Glutamatergic neuron (in vitro differentiated cells): ENCODE data around the gene PSME1. TPM values are rescaled to one million over a fixed set of nuclear protein-coding genes. Genes with fewer than 3 reads are reported as not detected.

Experiments
- DNase-seq: peaks from one replicate; pipeline ENCODE4 v3.0.0; 2022
- H3K27ac Mint-ChIP-seq: one replicate; pipeline ENCODE4 v1.8.0; 2020; ENCODE audit warnings: mild to moderate bottlenecking, mixed read lengths, inconsistent platforms; ENCODE audit not compliant: unreplicated experiment
- H3K27me3 Mint-ChIP-seq: one replicate; pipeline ENCODE4 v1.8.0; 2020; ENCODE audit warnings: mild to moderate bottlenecking, moderate library complexity, mixed read lengths, inconsistent platforms; ENCODE audit not compliant: unreplicated experiment
- H3K36me3 Mint-ChIP-seq: one replicate; pipeline ENCODE4 v1.8.0; 2020; ENCODE audit warnings: mild to moderate bottlenecking, mixed read lengths, inconsistent platforms; ENCODE audit not compliant: unreplicated experiment
- H3K4me1 Mint-ChIP-seq: one replicate; pipeline ENCODE4 v1.8.0; 2020; ENCODE audit warnings: mild to moderate bottlenecking, low read depth, mixed read lengths, inconsistent platforms; ENCODE audit not compliant: unreplicated experiment
- H3K4me3 Mint-ChIP-seq: one replicate; pipeline ENCODE4 v1.8.0; 2020; ENCODE audit warnings: mild to moderate bottlenecking, mixed read lengths, inconsistent platforms; ENCODE audit not compliant: unreplicated experiment
- H3K9me3 Mint-ChIP-seq: one replicate; pipeline ENCODE4 v1.8.0; 2020; ENCODE audit warnings: mild to moderate bottlenecking, moderate library complexity, mixed read lengths, inconsistent platforms; ENCODE audit not compliant: unreplicated experiment
- total RNA-seq: library from RNA; stranded (reverse); fragmentation: NEBNext Ultra II Directional; extraction: Animal tissue kit (Norgen Biotek cat#: 25700); gene quantifications from one replicate; pipeline ENCODE4 v1.2.1, GENCODE V29; 2021; ENCODE audit not compliant: unreplicated experiment
- TF ChIP-seq, protein P1 (sequence below): fragments of 200-600 bp; sonication (generic); IDR thresholded peaks from one replicate; pipeline ENCODE4 v1.5.0; 2021; ENCODE audit not compliant: partially characterized antibody, unreplicated experiment

PSME1 gene
- total RNA-seq, 1 donor from 2014 or later, result 35.7 TPM

GRCh38 chr14:24150567-24150966, 14.6 kb downstream of the PSME1 start:
- TF ChIP-seq, protein P1, sequence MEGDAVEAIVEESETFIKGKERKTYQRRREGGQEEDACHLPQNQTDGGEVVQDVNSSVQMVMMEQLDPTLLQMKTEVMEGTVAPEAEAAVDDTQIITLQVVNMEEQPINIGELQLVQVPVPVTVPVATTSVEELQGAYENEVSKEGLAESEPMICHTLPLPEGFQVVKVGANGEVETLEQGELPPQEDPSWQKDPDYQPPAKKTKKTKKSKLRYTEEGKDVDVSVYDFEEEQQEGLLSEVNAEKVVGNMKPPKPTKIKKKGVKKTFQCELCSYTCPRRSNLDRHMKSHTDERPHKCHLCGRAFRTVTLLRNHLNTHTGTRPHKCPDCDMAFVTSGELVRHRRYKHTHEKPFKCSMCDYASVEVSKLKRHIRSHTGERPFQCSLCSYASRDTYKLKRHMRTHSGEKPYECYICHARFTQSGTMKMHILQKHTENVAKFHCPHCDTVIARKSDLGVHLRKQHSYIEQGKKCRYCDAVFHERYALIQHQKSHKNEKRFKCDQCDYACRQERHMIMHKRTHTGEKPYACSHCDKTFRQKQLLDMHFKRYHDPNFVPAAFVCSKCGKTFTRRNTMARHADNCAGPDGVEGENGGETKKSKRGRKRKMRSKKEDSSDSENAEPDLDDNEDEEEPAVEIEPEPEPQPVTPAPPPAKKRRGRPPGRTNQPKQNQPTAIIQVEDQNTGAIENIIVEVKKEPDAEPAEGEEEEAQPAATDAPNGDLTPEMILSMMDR, result no peak
- Mint-ChIP-seq H3K4me3 (no peak overlapping the region), H3K4me1 (peaks cover 13% of the 10 kb centered on the region), H3K27ac (peak overlapping the region; percentile 70), H3K36me3 (no peaks in the 10 kb centered on the region), H3K9me3 (peaks cover 4% of the 10 kb centered on the region), H3K27me3 (peaks cover 5% of the 10 kb centered on the region)
- no peak for DNase-seq

DNA sequence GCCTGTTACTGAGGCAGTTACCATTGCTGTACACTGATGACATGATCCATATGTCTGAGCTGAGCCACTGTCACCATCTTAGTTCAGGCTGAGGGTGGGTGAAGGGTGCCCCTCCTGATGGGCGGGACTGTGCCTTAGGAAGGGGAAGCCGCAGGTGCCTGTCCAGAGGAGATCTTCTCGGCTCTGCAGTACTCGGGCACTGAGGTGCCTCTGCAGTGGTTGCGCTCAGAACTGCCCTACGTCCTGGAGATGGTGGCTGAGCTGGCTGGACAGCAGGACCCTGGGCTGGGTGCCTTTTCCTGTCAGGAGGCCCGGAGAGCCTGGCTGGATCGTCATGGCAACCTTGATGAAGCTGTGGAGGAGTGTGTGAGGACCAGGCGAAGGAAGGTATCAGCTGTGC, 15.0 kb downstream of the PSME1 start:
- peaks cover 10% of the 10 kb centered on the region for H3K4me1 Mint-ChIP-seq
- peaks cover 4% of the 10 kb centered on the region for H3K9me3 Mint-ChIP-seq
- no peaks in the 10 kb centered on the region for H3K36me3 Mint-ChIP-seq
- H3K4me3 Mint-ChIP-seq, result no peak overlapping the region
- TF ChIP-seq, protein P1, result no peak
- H3K27ac Mint-ChIP-seq, result peak overlapping the region; percentile 43
- H3K27me3 Mint-ChIP-seq, result peaks cover 7% of the 10 kb centered on the region
- DNase-seq, result no peak

GRCh38 chr14:24151404-24152080, 15.5 kb downstream of the PSME1 start:
- DNase-seq, result no peak
- TF ChIP-seq, protein P1, result no peak
- H3K4me3 Mint-ChIP-seq, result no peak overlapping the region
- peaks cover 4% of the 10 kb centered on the region for H3K9me3 Mint-ChIP-seq
- H3K27me3 Mint-ChIP-seq, result peaks cover 7% of the 10 kb centered on the region
- peaks cover 8% of the 10 kb centered on the region for H3K4me1 Mint-ChIP-seq
- no peaks in the 10 kb centered on the region for H3K36me3 Mint-ChIP-seq
- H3K27ac Mint-ChIP-seq, result peak overlapping the region; percentile 33

- Mint-ChIP-seq H3K36me3 (peaks cover 5% of the 10 kb centered on the region), H3K4me1 (peaks cover 4% of the 10 kb centered on the region), H3K9me3 (peaks cover 4% of the 10 kb centered on the region), H3K27ac (peak overlapping the region; percentile 89), H3K4me3 (no peak overlapping the region), H3K27me3 (peaks cover 9% of the 10 kb centered on the region)
- no peak for DNase-seq
- TF ChIP-seq, protein P1, result no peak
These were observed 19.1 kb downstream of the PSME1 start for GRCh38 chr14:24155100-24155499.

DNA sequence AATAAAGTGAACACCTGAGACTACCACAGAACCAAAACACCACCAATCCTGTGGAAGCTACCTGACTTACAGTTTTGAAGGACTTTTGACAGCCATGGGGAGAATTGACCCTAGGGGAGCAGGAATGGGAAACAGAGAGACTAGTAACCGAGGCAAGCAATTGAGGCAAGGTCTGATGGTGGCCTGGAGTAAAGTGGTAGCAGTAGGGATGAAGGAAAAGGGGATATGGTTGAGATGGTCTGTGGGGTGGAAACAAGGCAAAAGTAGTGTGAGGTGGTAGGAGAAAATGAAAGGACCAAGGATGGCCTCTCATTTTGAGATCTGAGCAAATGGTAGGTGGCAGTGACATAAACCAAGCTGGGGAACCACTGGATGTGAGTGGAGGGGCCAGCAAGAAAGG, 20.8 kb downstream of the PSME1 start:
- H3K4me1 Mint-ChIP-seq, result peaks cover 10% of the 10 kb centered on the region
- peaks cover 5% of the 10 kb centered on the region for H3K36me3 Mint-ChIP-seq
- peak overlapping the region; percentile 20 for H3K27ac Mint-ChIP-seq
- H3K27me3 Mint-ChIP-seq, result peaks cover 5% of the 10 kb centered on the region
- H3K9me3 Mint-ChIP-seq, result peaks cover 4% of the 10 kb centered on the region
- no peak for DNase-seq
- TF ChIP-seq, protein P1, result no peak
- no peak overlapping the region for H3K4me3 Mint-ChIP-seq
